ENCODE results near the gene CFAP68.

GRCh38 chr11:111911563-111912401 lies 32.4 kb downstream of the CFAP68 start, which contains the start of gene CRYAB:
- TF ChIP-seq POLR2A (IDR thresholded peaks at IDR 0.05): no peak
- TF ChIP-seq CTCF (IDR thresholded peaks at IDR 0.05): no peak
